HFF-Myc (cell line): ENCODE results near the gene UBE2L3.
A peak's percentile ranks its signal among the peaks of the same experiment; 100 is the strongest.

Source experiments
- DNase-seq: peaks from one replicate; pipeline ENCODE4 v3.0.0-alpha.2; 2011; ENCODE audit warnings: low read depth; ENCODE audit errors: extremely low read depth
- H3K4me3 ChIP-seq: replicated peaks from 2 replicates; pipeline ENCODE4 v1.5.1; 2011; ENCODE audit warnings: low read depth, mild to moderate bottlenecking, control low read depth, low read length
- CTCF ChIP-seq: IDR thresholded peaks from 2 replicates; pipeline ENCODE4 v1.5.1; 2012; ENCODE audit warnings: mild to moderate bottlenecking, low read depth, low read length, control low read depth; ENCODE audit errors: missing control alignments

Gene UBE2L3

GRCh38 chr22:21651521-21652009 lies 84.1 kb downstream of the UBE2L3 start:
- TF ChIP-seq CTCF: no peak
- DNase-seq: no peak
- peak overlapping the region; percentile 82 for H3K4me3 ChIP-seq

- TF ChIP-seq CTCF: no peak
- peak; percentile 51 for DNase-seq
- H3K4me3 ChIP-seq: peak overlapping the region; percentile 82
Observed at GRCh38 chr22:21652010-21652546, 84.6 kb downstream of the UBE2L3 start.

GRCh38 chr22:21652547-21653545 lies 85.3 kb downstream of the UBE2L3 start:
- TF ChIP-seq CTCF: peak; percentile 4
- no peak for DNase-seq
- H3K4me3 ChIP-seq: peak overlapping the region; percentile 82

- DNase-seq: no peak
- peak overlapping the region; percentile 45 for H3K4me3 ChIP-seq
- no peak for TF ChIP-seq CTCF
Observed at GRCh38 chr22:21657020-21657359, 89.5 kb downstream of the UBE2L3 start.

- peak overlapping the region; percentile 45 for H3K4me3 ChIP-seq
- TF ChIP-seq CTCF: no peak
- DNase-seq: no peak
Observed at GRCh38 chr22:21657360-21658032, 90.0 kb downstream of the UBE2L3 start.

GRCh38 chr22:21659864-21660525 lies 92.5 kb downstream of the UBE2L3 start:
- DNase-seq: no peak
- H3K4me3 ChIP-seq: no peak overlapping the region
- no peak for TF ChIP-seq CTCF
